ENCODE results near the gene ST6GALNAC4.

- TF ChIP-seq ZNF626 (tag by site-specific recombination; IDR thresholded peaks at IDR 0.05) (no peak), ZNF324 (tag by site-specific recombination; IDR thresholded peaks at IDR 0.05) (no peak), YY1 (tag by site-specific recombination; IDR thresholded peaks at IDR 0.05) (no peak), ZNF223 (tag by site-specific recombination; IDR thresholded peaks at IDR 0.05) (no peak), ZNF830 (tag by site-specific recombination; IDR thresholded peaks at IDR 0.05; ENCODE audit: low read depth) (no peak), KLF10 (tag by site-specific recombination; IDR thresholded peaks at IDR 0.05) (no peak), ZFP41 (tag by site-specific recombination; IDR thresholded peaks at IDR 0.05; ENCODE audit: borderline replicate concordance) (no peak), ZNF514 (tag by site-specific recombination; IDR thresholded peaks at IDR 0.05) (no peak), RBAK (tag by site-specific recombination; IDR thresholded peaks at IDR 0.05) (no peak), GLIS1 (tag by site-specific recombination; IDR thresholded peaks at IDR 0.05) (no peak), ZFHX2 (tag by site-specific recombination; conservative IDR thresholded peaks at IDR 0.05) (no peak)
- TF ChIP-seq, protein P1, sequence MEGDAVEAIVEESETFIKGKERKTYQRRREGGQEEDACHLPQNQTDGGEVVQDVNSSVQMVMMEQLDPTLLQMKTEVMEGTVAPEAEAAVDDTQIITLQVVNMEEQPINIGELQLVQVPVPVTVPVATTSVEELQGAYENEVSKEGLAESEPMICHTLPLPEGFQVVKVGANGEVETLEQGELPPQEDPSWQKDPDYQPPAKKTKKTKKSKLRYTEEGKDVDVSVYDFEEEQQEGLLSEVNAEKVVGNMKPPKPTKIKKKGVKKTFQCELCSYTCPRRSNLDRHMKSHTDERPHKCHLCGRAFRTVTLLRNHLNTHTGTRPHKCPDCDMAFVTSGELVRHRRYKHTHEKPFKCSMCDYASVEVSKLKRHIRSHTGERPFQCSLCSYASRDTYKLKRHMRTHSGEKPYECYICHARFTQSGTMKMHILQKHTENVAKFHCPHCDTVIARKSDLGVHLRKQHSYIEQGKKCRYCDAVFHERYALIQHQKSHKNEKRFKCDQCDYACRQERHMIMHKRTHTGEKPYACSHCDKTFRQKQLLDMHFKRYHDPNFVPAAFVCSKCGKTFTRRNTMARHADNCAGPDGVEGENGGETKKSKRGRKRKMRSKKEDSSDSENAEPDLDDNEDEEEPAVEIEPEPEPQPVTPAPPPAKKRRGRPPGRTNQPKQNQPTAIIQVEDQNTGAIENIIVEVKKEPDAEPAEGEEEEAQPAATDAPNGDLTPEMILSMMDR (tag by site-specific recombination; IDR thresholded peaks at IDR 0.05) = no peak
These were observed 4.0 kb upstream of the ST6GALNAC4 start for GRCh38 chr9:127920794-127921193.
